GM10248 (cell line): Measurements from ENCODE around the gene THAP11.

Experiments
- CTCF ChIA-PET: fragments of 300-600 bp; sonication (Branson Sonifier 250); formaldehyde crosslinking; extraction: SDS; loops from one replicate; lab custom pipeline; 2021; ENCODE audit warnings: antibody characterized with exemption; lab: Yijun Ruan, JAX
- POLR2A ChIA-PET: fragments of 350-650 bp; sonication (Branson Sonifier 250); formaldehyde crosslinking; extraction: SDS; loops from one replicate; lab custom pipeline; 2020; ENCODE audit warnings: antibody characterized with exemption; lab: Yijun Ruan, JAX
- DNase-seq: peaks from one replicate; pipeline ENCODE4 v3.0.0; 2012; ENCODE audit errors: extremely low spot score
- TF ChIP-seq, protein P1 (sequence below): IDR thresholded peaks from 2 replicates; pipeline ENCODE4 v1.5.1; 2012; ENCODE audit warnings: mild to moderate bottlenecking, low read depth; ENCODE audit errors: extremely low read depth, missing control alignments, control extremely low read depth

Gene THAP11

DNA sequence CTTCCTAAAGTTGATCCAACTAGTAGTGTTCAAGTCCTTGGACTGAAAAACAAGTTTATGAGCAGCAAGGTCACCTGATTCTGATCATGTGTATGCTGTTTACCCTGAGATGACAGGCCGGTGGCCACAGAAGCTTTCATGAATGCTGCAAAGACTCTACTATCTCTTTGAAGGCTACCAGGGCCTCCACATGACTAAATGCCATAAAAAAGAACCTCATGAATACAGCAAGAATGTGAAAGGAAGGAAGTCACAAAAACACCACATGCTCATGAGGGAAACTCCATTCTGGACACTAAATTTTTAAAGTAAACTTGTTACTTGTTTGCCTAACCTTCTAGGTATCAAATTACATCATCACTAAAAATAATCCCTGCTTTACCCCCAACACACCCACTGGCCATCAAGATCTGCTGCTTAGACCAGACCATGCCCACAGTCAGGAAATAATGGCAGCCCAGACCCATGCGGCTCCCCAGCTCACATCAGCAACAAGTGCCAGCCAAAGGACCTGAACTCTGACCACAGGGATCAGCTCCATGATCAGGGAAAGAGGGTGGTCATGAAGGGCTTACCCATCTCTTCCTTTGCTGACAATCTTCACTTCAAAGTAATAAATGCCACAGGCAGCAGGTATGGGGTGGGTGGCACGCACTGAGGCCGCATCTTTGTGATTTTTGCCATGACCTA lies 37.1 kb upstream of the THAP11 start:
- TF ChIP-seq, protein P1, sequence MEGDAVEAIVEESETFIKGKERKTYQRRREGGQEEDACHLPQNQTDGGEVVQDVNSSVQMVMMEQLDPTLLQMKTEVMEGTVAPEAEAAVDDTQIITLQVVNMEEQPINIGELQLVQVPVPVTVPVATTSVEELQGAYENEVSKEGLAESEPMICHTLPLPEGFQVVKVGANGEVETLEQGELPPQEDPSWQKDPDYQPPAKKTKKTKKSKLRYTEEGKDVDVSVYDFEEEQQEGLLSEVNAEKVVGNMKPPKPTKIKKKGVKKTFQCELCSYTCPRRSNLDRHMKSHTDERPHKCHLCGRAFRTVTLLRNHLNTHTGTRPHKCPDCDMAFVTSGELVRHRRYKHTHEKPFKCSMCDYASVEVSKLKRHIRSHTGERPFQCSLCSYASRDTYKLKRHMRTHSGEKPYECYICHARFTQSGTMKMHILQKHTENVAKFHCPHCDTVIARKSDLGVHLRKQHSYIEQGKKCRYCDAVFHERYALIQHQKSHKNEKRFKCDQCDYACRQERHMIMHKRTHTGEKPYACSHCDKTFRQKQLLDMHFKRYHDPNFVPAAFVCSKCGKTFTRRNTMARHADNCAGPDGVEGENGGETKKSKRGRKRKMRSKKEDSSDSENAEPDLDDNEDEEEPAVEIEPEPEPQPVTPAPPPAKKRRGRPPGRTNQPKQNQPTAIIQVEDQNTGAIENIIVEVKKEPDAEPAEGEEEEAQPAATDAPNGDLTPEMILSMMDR: no peak
- CTCF ChIA-PET: interaction anchor here (2.9 kb wide), 1 partner anchor 284 kb away, joined by 8 read pairs; no protein-coding TSS in a partner anchor
- DNase-seq: no peak
- POLR2A ChIA-PET: no interaction called here

DNA sequence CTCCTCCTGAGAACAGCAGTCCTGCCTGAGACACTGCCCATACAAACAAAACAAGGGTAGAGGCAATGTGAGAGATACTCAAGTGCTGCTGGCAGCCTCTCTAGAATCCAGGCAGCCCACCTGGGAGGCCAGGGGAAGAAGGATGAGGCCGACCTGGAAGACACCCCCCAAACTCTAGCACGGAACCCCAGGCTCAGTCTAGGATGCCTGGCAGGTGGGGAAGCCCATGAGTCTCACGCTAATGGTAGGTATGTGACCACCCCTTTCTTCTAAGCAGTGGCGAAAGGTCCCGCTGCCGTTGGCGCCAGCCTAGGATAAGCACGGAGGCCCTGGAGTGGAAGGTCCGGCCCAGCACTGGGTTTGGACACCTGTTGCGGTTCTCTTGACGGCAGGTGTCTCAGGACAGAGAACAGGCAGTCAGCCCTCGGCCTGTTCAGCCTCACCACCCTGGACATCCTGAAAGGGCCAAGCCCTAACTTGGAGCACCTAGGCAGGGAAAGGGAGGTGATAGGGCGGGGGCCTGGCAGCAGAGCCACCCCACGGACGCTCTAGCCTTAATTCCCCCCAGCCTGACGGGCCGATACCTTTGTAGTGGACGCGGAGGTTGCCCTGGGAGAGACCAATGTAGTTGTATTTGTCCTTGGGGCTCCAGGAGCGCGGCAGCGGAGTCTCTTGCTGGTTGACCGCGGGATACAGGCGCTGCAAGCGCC lies 36.2 kb upstream of the THAP11 start:
- CTCF ChIA-PET: interaction anchor here (0.8 to 3.0 kb wide), 6 partner anchors 9 to 285 kb away, joined by 4 to 58 read pairs (median 8); no protein-coding TSS in a partner anchor

DNA sequence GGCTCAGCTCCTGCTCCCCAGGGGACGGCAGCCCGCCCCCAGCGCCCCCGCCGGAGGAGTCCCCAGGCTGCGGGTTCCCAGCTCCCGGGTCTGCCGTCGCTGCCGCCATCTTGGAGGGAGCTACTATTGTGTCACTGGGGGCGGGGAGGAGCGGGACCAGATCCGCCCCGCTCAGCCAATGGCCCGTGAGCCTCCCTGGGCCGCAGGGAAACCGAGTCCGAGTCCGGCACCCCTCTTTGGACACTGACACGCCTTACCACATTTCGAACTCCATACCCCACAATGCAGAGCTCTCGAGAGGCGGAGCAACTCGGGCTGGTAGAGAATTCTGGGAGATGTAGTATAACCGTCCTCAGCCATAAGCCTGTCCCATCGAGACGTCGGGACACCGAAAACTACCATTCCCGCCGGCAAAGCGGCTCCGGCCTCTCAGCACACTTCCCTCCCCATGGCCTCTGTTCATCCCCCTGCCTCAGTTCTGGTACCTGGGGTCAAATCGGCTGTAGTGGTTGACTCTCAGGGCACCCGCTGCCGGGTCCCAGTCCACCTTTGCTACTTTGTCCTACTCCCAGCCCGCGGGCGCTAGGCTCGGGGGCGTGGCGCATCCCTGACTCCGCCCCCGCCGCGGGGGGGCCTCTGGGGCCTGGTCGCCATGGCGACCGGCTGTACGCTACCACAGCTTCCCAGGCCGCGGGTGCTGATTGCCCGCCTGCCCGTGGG lies 35.5 kb upstream of the THAP11 start, which contains the start of the genes RANBP10 and TSNAXIP1:
Gene RANBP10 (minus strand): TSS at position 133 of the 720 bp plus-strand sequence. CDS start 24 bp downstream, at position 109.
Gene TSNAXIP1 (plus strand): TSS at position 462 of the 720 bp plus-strand sequence. CDS start 261 bp downstream, outside the sequence.
- TF ChIP-seq, protein P1: no peak
- peak; percentile 96 for DNase-seq
- ChIA-PET CTCF (interaction anchor here (0.7 to 3.0 kb wide), 9 partner anchors 10 to 286 kb away, joined by 3 to 58 read pairs (median 4); no protein-coding TSS in a partner anchor), POLR2A (interaction anchor here (0.5 to 1.3 kb wide), 4 partner anchors 21 to 293 kb away, joined by 3 to 6 read pairs (median 3); partner anchors contain the start of gene GFOD2)

More for the DNA sequence above, 36.2 kb upstream of the THAP11 start:
- TF ChIP-seq, protein P1: no peak
- no peak for DNase-seq
- POLR2A ChIA-PET: interaction anchor here (0.5 to 1.3 kb wide), 4 partner anchors 22 to 294 kb away, joined by 3 to 6 read pairs (median 3); partner anchors contain the start of gene GFOD2

DNA sequence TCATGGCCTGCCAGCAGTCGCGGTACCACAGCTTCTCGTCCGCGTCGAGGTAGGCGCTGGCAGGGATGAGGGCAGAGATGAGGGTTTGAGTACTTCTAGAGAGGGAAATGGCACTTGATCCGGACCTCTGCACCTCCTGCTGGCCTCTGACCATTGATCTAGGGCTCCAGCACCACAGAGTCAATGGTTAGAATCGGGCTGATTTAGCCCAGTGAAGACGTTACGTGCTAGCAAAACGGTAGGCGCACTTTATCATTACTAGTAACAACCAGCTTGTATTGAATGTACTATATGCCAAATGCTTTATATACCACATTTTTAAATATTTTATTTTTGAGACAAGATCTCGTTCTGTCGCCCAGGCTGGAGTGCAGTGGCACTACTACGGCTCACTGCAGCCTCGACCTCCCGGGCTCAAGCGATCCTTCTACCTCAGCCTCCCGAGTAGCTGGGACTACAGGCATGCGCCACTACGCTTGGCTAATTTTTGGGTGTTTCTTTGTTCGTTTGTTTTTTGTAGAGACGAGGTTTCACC lies 34.9 kb upstream of the THAP11 start:
- no peak for DNase-seq
- TF ChIP-seq, protein P1: no peak
- ChIA-PET CTCF (interaction anchor here (0.7 to 3.0 kb wide), 10 partner anchors 9 to 287 kb away, joined by 3 to 58 read pairs (median 4); partner anchors contain the start of gene DPEP2NB), POLR2A (interaction anchor here (1.1 to 1.3 kb wide), 2 partner anchors 21 to 88 kb away, joined by 3 to 6 read pairs; partner anchors contain the start of gene GFOD2)

DNA sequence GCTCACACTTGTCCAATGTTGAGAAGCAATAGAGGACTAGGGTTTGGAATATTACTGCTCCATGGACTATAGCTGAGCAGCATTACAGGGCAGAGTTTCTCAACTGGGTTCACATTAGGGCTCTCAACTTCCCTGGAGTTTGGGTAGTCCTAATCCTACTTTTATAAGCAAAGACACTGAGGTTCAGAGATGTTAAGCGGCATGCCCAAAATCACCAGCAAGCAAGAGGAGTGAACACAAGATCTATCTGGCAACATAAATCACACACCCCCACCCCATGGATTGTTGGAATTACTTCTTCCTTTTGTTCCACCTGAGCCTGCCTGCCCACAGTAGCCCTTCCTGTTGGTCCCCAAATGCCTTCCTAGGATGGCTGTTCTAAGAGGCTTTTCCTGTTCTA lies 30.2 kb upstream of the THAP11 start:
- TF ChIP-seq, protein P1: no peak
- ChIA-PET POLR2A (no interaction called here), CTCF (interaction anchor here (9.6 kb wide), 1 partner anchor 17 kb away, joined by 159 read pairs; no protein-coding TSS in a partner anchor)
- DNase-seq: no peak
